ENCODE data around the gene EVC.
"Not testable (repeated sequence)": the region's sequence is repeated elsewhere in the genome, so short reads cannot be mapped to it uniquely, and the experiment has no call there.

EVC gene

GRCh38 chr4:5809216-5809776, 98.3 kb downstream of the EVC start:
- no peak for DNase-seq (ENCODE audit: extremely low read depth in 1 of 2, low read depth in 1 of 2)

- DNase-seq (ENCODE audit: extremely low read depth in 1 of 2, low read depth in 1 of 2), result no peak
Measured at GRCh38 chr4:5810151-5810550, 99.2 kb downstream of the EVC start.

GRCh38 chr4:5810770-5811430, 99.9 kb downstream of the EVC start:
- no peak for DNase-seq (ENCODE audit: extremely low read depth in 1 of 2, low read depth in 1 of 2)

GRCh38 chr4:5812057-5812456, 101.1 kb downstream of the EVC start:
- DNase-seq (ENCODE audit: extremely low read depth in 1 of 2, low read depth in 1 of 2), result not testable (repeated sequence)

GRCh38 chr4:5812506-5813229, 101.7 kb downstream of the EVC start:
- no peak for DNase-seq (ENCODE audit: extremely low read depth in 1 of 2, low read depth in 1 of 2)

GRCh38 chr4:5813882-5814255, 102.9 kb downstream of the EVC start:
- no peak for DNase-seq (ENCODE audit: extremely low read depth in 1 of 2, low read depth in 1 of 2)

- DNase-seq (ENCODE audit: extremely low read depth in 1 of 2, low read depth in 1 of 2), result no peak
Measured at GRCh38 chr4:5814421-5814820, 103.4 kb downstream of the EVC start.

- no peak for DNase-seq (ENCODE audit: extremely low read depth in 1 of 2, low read depth in 1 of 2)
Measured at GRCh38 chr4:5815641-5816040, 104.6 kb downstream of the EVC start.

- no peak for DNase-seq (ENCODE audit: extremely low read depth in 1 of 2, low read depth in 1 of 2)
Measured at GRCh38 chr4:5816101-5816500, 105.1 kb downstream of the EVC start.

GRCh38 chr4:5816851-5817375, 105.9 kb downstream of the EVC start:
- no peak for DNase-seq (ENCODE audit: extremely low read depth in 1 of 2, low read depth in 1 of 2)

GRCh38 chr4:5821665-5822358, 110.8 kb downstream of the EVC start:
- no peak for DNase-seq (ENCODE audit: extremely low read depth in 1 of 2, low read depth in 1 of 2)

- DNase-seq (ENCODE audit: extremely low read depth in 1 of 2, low read depth in 1 of 2), result no peak
Measured at GRCh38 chr4:5822619-5823018, 111.6 kb downstream of the EVC start.

- no peak for DNase-seq (ENCODE audit: extremely low read depth in 1 of 2, low read depth in 1 of 2)
Measured at GRCh38 chr4:5823542-5824211, 112.7 kb downstream of the EVC start.

- DNase-seq (ENCODE audit: extremely low read depth in 1 of 2, low read depth in 1 of 2), result no peak
Measured at GRCh38 chr4:5824227-5824626, 113.2 kb downstream of the EVC start.

- no peak for DNase-seq (ENCODE audit: extremely low read depth in 1 of 2, low read depth in 1 of 2)
Measured at GRCh38 chr4:5824635-5825034, 113.6 kb downstream of the EVC start.

- no peak for DNase-seq (ENCODE audit: extremely low read depth in 1 of 2, low read depth in 1 of 2)
Measured at GRCh38 chr4:5825321-5826041, 114.5 kb downstream of the EVC start.

GRCh38 chr4:5826437-5827107, 115.6 kb downstream of the EVC start:
- DNase-seq (ENCODE audit: extremely low read depth in 1 of 2, low read depth in 1 of 2), result no peak

- DNase-seq (ENCODE audit: extremely low read depth in 1 of 2, low read depth in 1 of 2), result no peak
Measured at GRCh38 chr4:5827108-5828004, 116.4 kb downstream of the EVC start.

GRCh38 chr4:5828005-5828391, 117.0 kb downstream of the EVC start:
- no peak for DNase-seq (ENCODE audit: extremely low read depth in 1 of 2, low read depth in 1 of 2)

All from stimulated activated CD8-positive, alpha-beta memory T cell treated with anti-CD3 and anti-CD28 coated beads, Interleukin-7, amount 100 ng/mL, for 48 hours (primary cell).